GM19324 (cell line): ENCODE results near the gene STXBP1.

Source experiments
- ATAC-seq: cut with Tn5 transposase; IDR thresholded peaks from one replicate; pipeline ENCODE4 v1.9.1; 2021; ENCODE audit warnings: mild to moderate bottlenecking, moderate library complexity; ENCODE audit not compliant: unreplicated experiment, low FRiP score

Gene STXBP1

GRCh38 chr9:127730262-127730661, 118.2 kb downstream of the STXBP1 start:
- no peak for ATAC-seq

GRCh38 chr9:127730799-127731410, 118.8 kb downstream of the STXBP1 start:
- no peak for ATAC-seq

- ATAC-seq, result no peak
Measured at GRCh38 chr9:127731938-127732337, 119.9 kb downstream of the STXBP1 start.

GRCh38 chr9:127732444-127732843, 120.4 kb downstream of the STXBP1 start:
- ATAC-seq, result no peak

- no peak for ATAC-seq
Measured at GRCh38 chr9:127733614-127734013, 121.5 kb downstream of the STXBP1 start.

- no peak for ATAC-seq
Measured at GRCh38 chr9:127734247-127734746, 122.2 kb downstream of the STXBP1 start.

- ATAC-seq, result peak; percentile 89
Measured at GRCh38 chr9:127734747-127735529, 122.9 kb downstream of the STXBP1 start, which contains the start of gene TOR2A. Gene TOR2A (minus strand): TSS chr9:127735294. CDS start chr9:127735270, 24 bp downstream.

- no peak for ATAC-seq
Measured at GRCh38 chr9:127735530-127736185, 123.6 kb downstream of the STXBP1 start.

GRCh38 chr9:127738666-127739065, 126.6 kb downstream of the STXBP1 start:
- no peak for ATAC-seq

- ATAC-seq, result no peak
Measured at GRCh38 chr9:127739614-127740330, 127.7 kb downstream of the STXBP1 start.

- ATAC-seq, result no peak
Measured at GRCh38 chr9:127741831-127742434, 129.9 kb downstream of the STXBP1 start.
